Tibial nerve (tissue), 4 donors: ENCODE measurements around the gene IER2. TPM values are rescaled to one million over a fixed set of nuclear protein-coding genes. Genes with fewer than 3 reads are reported as not detected.
"Not testable (repeated sequence)": the region's sequence is repeated elsewhere in the genome, so short reads cannot be mapped to it uniquely, and the experiment has no call there.

Source experiments
- DNase-seq, 2 donors: peaks; one replicate each; pipeline ENCODE4 v3.0.0-alpha.2; 2019; ENCODE audit warnings: low spot score in 2 of 2
- H3K27ac ChIP-seq, 4 donors: fragments of 200-600 bp; sonication (generic) in 3 of 4; one replicate each; pipeline ENCODE4 v1.5.1; 2017 to 2019; ENCODE audit warnings: mild to moderate bottlenecking in 1 of 4
- H3K27me3 ChIP-seq, 2 donors: fragments of 200-600 bp; sonication (generic) in 1 of 2; one replicate each; pipeline versions ENCODE4 v1.5.1 to v1.6.0; 2017 to 2019
- H3K36me3 ChIP-seq, 3 donors: fragments of 200-600 bp; sonication (generic); one replicate each; pipeline ENCODE4 v1.5.1; 2018 to 2019
- H3K4me1 ChIP-seq, 4 donors: fragments of 200-600 bp; sonication (generic) in 3 of 4; one replicate each; pipeline ENCODE4 v1.5.1; 2017 to 2019
- H3K4me3 ChIP-seq, 4 donors: fragments of 200-600 bp; sonication (generic) in 3 of 4; one replicate each; pipeline ENCODE4 v1.5.1; 2017 to 2019; ENCODE audit warnings: mild to moderate bottlenecking in 1 of 4, moderate library complexity in 1 of 4
- H3K9me3 ChIP-seq, 4 donors: fragments of 200-600 bp; sonication (generic) in 3 of 4; one replicate each; pipeline ENCODE4 v1.5.1; 2017 to 2019
- CTCF ChIP-seq, 5 experiments: fragments of 200-600 bp in 3 of 5; fragments of 450-650 bp in 2 of 5; sonication (generic) in 3 of 5; IDR thresholded peaks; one replicate each; pipeline ENCODE4 v1.5.1; 2016 to 2019; ENCODE audit warnings: antibody characterized with exemption in 5 of 5, mild to moderate bottlenecking in 3 of 5, moderate library complexity in 2 of 5
- EP300 ChIP-seq, 2 donors: sonication (generic); formaldehyde crosslinking; IDR thresholded peaks; one replicate each; pipeline ENCODE4 v1.6.1; 2017; ENCODE audit warnings: antibody characterized with exemption in 2 of 2, mild to moderate bottlenecking in 1 of 2
- POLR2A ChIP-seq, 2 donors: fragments of 450-650 bp; IDR thresholded peaks; one replicate each; pipeline ENCODE4 v1.6.1; 2017; ENCODE audit warnings: antibody characterized with exemption in 2 of 2, mild to moderate bottlenecking in 2 of 2, moderate library complexity in 2 of 2
- WGBS, 2 donors: methylation state at CpG; one replicate each; pipeline ENCODE4 v1.1.5; 2018; 5-methylcytosine and 5-hydroxymethylcytosine counted together
- total RNA-seq, 4 donors: library from RNA; depleted of rRNA; stranded (reverse); fragments of >200 nt; gene quantifications; one replicate each; pipeline ENCODE4 v1.1.0, GENCODE V29; 2016

The IER2 gene
- total RNA-seq, 4 donors from 2014 or later = 37.3 to 77.4 (median 58.3) TPM

- H3K36me3 ChIP-seq = no peaks in the 10 kb centered on the region
- H3K27ac ChIP-seq = no peak overlapping the region
- no peaks in the 10 kb centered on the region for H3K9me3 ChIP-seq
- TF ChIP-seq POLR2A (IDR thresholded peaks at IDR 0.05) (no peak), EP300 (IDR thresholded peaks at IDR 0.05) (no peak), CTCF (IDR thresholded peaks at IDR 0.05) (no peak)
- H3K4me3 ChIP-seq = no peak overlapping the region
- no peaks in the 10 kb centered on the region for H3K27me3 ChIP-seq
- DNase-seq = no peak
- 78% methylated on average over 19 of the region's 19 CpGs for WGBS, 2 donors
- no peaks in the 10 kb centered on the region for H3K4me1 ChIP-seq
These were observed 40.8 kb downstream of the IER2 start for GRCh38 chr19:13190781-13191540.

- 61 to 75% methylated on average over 11 of the region's 11 CpGs for WGBS, 2 donors
- peak in 1 of 5 experiments; percentile 42 for TF ChIP-seq CTCF (IDR thresholded peaks at IDR 0.05)
- no peak for TF ChIP-seq POLR2A (IDR thresholded peaks at IDR 0.05)
- H3K9me3 ChIP-seq = no peaks in the 10 kb centered on the region
- no peak overlapping the region for H3K4me3 ChIP-seq
- no peaks in the 10 kb centered on the region for H3K36me3 ChIP-seq
- H3K27ac ChIP-seq = no peak overlapping the region
- DNase-seq = no peak
- no peaks in the 10 kb centered on the region for H3K27me3 ChIP-seq
- no peaks in the 10 kb centered on the region for H3K4me1 ChIP-seq
These were observed 45.5 kb downstream of the IER2 start for GRCh38 chr19:13195678-13196077.

- DNase-seq = no peak
- H3K27ac ChIP-seq = no peak overlapping the region
- H3K27me3 ChIP-seq = no peaks in the 10 kb centered on the region
- TF ChIP-seq POLR2A (IDR thresholded peaks at IDR 0.05) (no peak), EP300 (IDR thresholded peaks at IDR 0.05) (no peak), CTCF (IDR thresholded peaks at IDR 0.05) (no peak)
- no peaks in the 10 kb centered on the region for H3K9me3 ChIP-seq
- 81 to 82% methylated on average over 14 to 18 of the region's 18 CpGs for WGBS, 2 donors
- H3K4me1 ChIP-seq = no peaks in the 10 kb centered on the region
- no peak overlapping the region for H3K4me3 ChIP-seq
- no peaks in the 10 kb centered on the region for H3K36me3 ChIP-seq
These were observed 48.4 kb downstream of the IER2 start for GRCh38 chr19:13198634-13199033.

- not testable (repeated sequence) for H3K9me3 ChIP-seq, DNase-seq, H3K36me3 ChIP-seq, H3K4me3 ChIP-seq, H3K4me1 ChIP-seq, H3K27ac ChIP-seq, H3K27me3 ChIP-seq
- WGBS, 2 donors = 90 to 93% methylated on average over 7 of the region's 7 CpGs
These were observed 51.9 kb downstream of the IER2 start for GRCh38 chr19:13202112-13202511.

Other genes with a start within 250 kb of the IER2 start
- gene SYCE2, start 231.1 kb upstream of the IER2 start, total RNA-seq = not detected
- gene FARSA, start 216.7 kb upstream of the IER2 start, total RNA-seq = 10 to 100 TPM; 22.7 to 44.7 (median 32.2) TPM
- gene CALR, start 211.8 kb upstream of the IER2 start, total RNA-seq = 100 to 1,000 TPM; 173 to 398 (median 313) TPM
- 100 to 1,000 TPM in 3 of 4 donors, 10 to 100 TPM in 1; 89.2 to 111 (median 108) TPM for gene RAD23A, start 204.5 kb upstream of the IER2 start, total RNA-seq
- gene GADD45GIP1, start 193.2 kb upstream of the IER2 start, total RNA-seq = 10 to 100 TPM; 41.4 to 68.8 (median 53.5) TPM
- gene DAND5, start 180.8 kb upstream of the IER2 start, total RNA-seq = not detected
- gene NFIX, start 154.9 kb upstream of the IER2 start, total RNA-seq = 10 to 100 TPM; 39.8 to 55.8 (median 48.2) TPM
- gene LYL1, start 47.6 kb upstream of the IER2 start, total RNA-seq = 10 to 100 TPM; 21.1 to 43.5 (median 25.8) TPM
- 10 to 100 TPM; 38.4 to 92.7 (median 49.2) TPM for gene TRMT1, start 33.7 kb upstream of the IER2 start, total RNA-seq
- gene NACC1, start 32.1 kb upstream of the IER2 start, total RNA-seq = 10 to 100 TPM; 15.3 to 37.1 (median 25.8) TPM
- 100 to 1,000 TPM in 1 of 4 donors, 10 to 100 TPM in 3; 58.6 to 145 (median 86.6) TPM for gene STX10, start within 50 bp of the IER2 start, total RNA-seq